Thyroid gland (tissue), 4 donors: ENCODE results near the gene IFTAP. TPM values are rescaled to one million over a fixed set of nuclear protein-coding genes. Genes with fewer than 3 reads are reported as not detected.

ENCODE experiments used
- DNase-seq, 2 donors: peaks; one replicate each; pipeline ENCODE4 v3.0.0-alpha.2; 2019
- H3K27ac ChIP-seq, 3 donors: fragments of 200-600 bp; sonication (generic); 1 replicate in 2 of 3; 2 replicates in 1 of 3; pipeline ENCODE4 v1.5.1; 2016 to 2019; ENCODE audit warnings: mild to moderate bottlenecking in 1 of 3, moderate library complexity in 1 of 3
- H3K27me3 ChIP-seq: fragments of 200-600 bp; sonication (generic); one replicate; pipeline ENCODE4 v1.5.1; 2019
- H3K36me3 ChIP-seq, 2 donors: fragments of 200-600 bp; sonication (generic); one replicate each; pipeline ENCODE4 v1.5.1; 2016 to 2019
- H3K4me1 ChIP-seq, 2 donors: fragments of 200-600 bp; sonication (generic); one replicate each; pipeline ENCODE4 v1.5.1; 2017 to 2019
- H3K4me3 ChIP-seq, 3 donors: fragments of 200-600 bp; sonication (generic); replicated peaks in 1 of 3; 1 replicate in 2 of 3; 2 replicates in 1 of 3; pipeline ENCODE4 v1.5.1; 2016; ENCODE audit warnings: mild to moderate bottlenecking in 1 of 3
- H3K9me3 ChIP-seq: fragments of 200-600 bp; sonication (generic); one replicate; pipeline ENCODE4 v1.5.1; 2017
- POLR2A ChIP-seq, 2 donors: fragments of 450-650 bp; IDR thresholded peaks; one replicate each; pipeline ENCODE4 v1.6.1; 2017; ENCODE audit warnings: antibody characterized with exemption in 2 of 2, mild to moderate bottlenecking in 2 of 2, moderate library complexity in 1 of 2
- WGBS, 2 donors: methylation state at CpG; one replicate each; pipeline ENCODE4 v1.1.5; 2017; 5-methylcytosine and 5-hydroxymethylcytosine counted together
- intact Hi-C: fragments of 100-400 bp; cut with DNase I; formaldehyde crosslinking; loops from one replicate; pipeline ENCODE4 v1.15.1; 2023
- total RNA-seq, 4 donors: library from RNA; depleted of rRNA; stranded (reverse); fragments of >200 nt; gene quantifications; one replicate each; pipeline ENCODE4 v1.2.3, GENCODE V29; 2016
- TF ChIP-seq, protein P1 (sequence below), 6 experiments: fragments of 200-600 bp in 3 of 6; fragments of 450-650 bp in 3 of 6; sonication (generic) in 3 of 6; IDR thresholded peaks; one replicate each; pipeline ENCODE4 v1.5.1; 2016 to 2019; ENCODE audit warnings: antibody characterized with exemption in 6 of 6, mild to moderate bottlenecking in 2 of 6, inconsistent platforms in 1 of 6, moderate library complexity in 1 of 6

The IFTAP gene
- total RNA-seq, 4 donors from 2014 or later: 48.1 to 139 (median 99.0) TPM

DNA sequence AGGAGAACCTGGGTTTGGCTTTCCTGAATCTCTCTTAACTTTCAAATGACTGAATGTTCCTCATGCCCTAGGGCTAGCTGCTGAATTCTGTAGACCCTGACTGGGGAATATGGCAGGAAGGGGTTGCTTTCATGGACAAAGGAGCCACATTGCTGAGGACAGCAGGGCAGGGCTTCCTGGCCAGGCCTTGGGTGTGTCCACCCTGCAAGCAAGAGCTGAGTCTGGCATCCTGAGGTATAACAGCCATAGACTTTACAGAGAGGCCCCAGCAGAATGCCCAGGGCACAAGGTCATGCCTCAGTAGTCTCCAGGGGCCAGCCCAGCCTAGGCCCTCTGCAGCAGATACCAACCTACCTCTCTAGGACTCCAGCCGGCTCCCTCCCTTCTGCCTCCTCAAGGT is 105.9 kb downstream of the IFTAP start:
- intact Hi-C loops: no loop called here
- no peaks in the 10 kb centered on the region for H3K27me3 ChIP-seq
- no peaks in the 10 kb centered on the region for H3K4me1 ChIP-seq
- H3K4me3 ChIP-seq: no peak overlapping the region
- no peak overlapping the region for H3K27ac ChIP-seq
- H3K36me3 ChIP-seq: no peaks in the 10 kb centered on the region
- no peaks in the 10 kb centered on the region for H3K9me3 ChIP-seq
- no peak for DNase-seq
- TF ChIP-seq POLR2A (IDR thresholded peaks at IDR 0.05): no peak
- TF ChIP-seq, protein P1, sequence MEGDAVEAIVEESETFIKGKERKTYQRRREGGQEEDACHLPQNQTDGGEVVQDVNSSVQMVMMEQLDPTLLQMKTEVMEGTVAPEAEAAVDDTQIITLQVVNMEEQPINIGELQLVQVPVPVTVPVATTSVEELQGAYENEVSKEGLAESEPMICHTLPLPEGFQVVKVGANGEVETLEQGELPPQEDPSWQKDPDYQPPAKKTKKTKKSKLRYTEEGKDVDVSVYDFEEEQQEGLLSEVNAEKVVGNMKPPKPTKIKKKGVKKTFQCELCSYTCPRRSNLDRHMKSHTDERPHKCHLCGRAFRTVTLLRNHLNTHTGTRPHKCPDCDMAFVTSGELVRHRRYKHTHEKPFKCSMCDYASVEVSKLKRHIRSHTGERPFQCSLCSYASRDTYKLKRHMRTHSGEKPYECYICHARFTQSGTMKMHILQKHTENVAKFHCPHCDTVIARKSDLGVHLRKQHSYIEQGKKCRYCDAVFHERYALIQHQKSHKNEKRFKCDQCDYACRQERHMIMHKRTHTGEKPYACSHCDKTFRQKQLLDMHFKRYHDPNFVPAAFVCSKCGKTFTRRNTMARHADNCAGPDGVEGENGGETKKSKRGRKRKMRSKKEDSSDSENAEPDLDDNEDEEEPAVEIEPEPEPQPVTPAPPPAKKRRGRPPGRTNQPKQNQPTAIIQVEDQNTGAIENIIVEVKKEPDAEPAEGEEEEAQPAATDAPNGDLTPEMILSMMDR (IDR thresholded peaks at IDR 0.05): no peak
- 71% methylated on average over 1 of the region's 1 CpG; no CpG with 5 or more reads in 1 of the 2 donors for WGBS, 2 donors

GRCh38 chr11:36702330-36703054 is 108.2 kb downstream of the IFTAP start:
- no peaks in the 10 kb centered on the region for H3K27me3 ChIP-seq
- DNase-seq: peak; percentile 19 to 20
- no peak overlapping the region for H3K4me3 ChIP-seq
- TF ChIP-seq POLR2A (IDR thresholded peaks at IDR 0.05): no peak
- TF ChIP-seq, protein P1 (IDR thresholded peaks at IDR 0.05): peak; percentile 33 to 97 (median 86)
- WGBS, 2 donors: 46 to 47% methylated on average over 5 of the region's 5 CpGs
- H3K27ac ChIP-seq: no peak overlapping the region
- H3K9me3 ChIP-seq: no peaks in the 10 kb centered on the region
- intact Hi-C loops: no loop called here
- H3K4me1 ChIP-seq: no peaks in the 10 kb centered on the region
- no peaks in the 10 kb centered on the region for H3K36me3 ChIP-seq

DNA sequence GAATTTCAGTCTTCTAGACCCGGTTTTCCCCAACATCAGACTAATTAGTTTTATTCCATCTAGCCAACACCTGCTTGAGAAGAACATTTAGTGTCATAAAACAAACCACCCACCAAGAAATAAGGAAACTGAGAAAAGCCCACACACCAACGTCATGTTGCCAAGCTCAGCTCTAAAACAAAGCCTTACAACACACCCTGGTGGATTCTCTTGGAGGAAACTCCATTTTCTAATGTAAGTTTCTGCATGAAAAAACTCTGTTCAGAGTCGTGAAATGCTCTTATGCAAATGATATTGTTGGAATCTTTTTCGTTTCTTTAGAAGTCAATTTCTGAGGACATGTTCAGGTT is 108.7 kb downstream of the IFTAP start:
- H3K4me3 ChIP-seq: no peak overlapping the region
- intact Hi-C loops: no loop called here
- no peaks in the 10 kb centered on the region for H3K4me1 ChIP-seq
- no peak for TF ChIP-seq POLR2A (IDR thresholded peaks at IDR 0.05)
- TF ChIP-seq, protein P1 (IDR thresholded peaks at IDR 0.05): no peak
- WGBS, 2 donors: 60 to 63% methylated on average over 4 of the region's 4 CpGs
- DNase-seq: no peak
- no peaks in the 10 kb centered on the region for H3K9me3 ChIP-seq
- no peaks in the 10 kb centered on the region for H3K36me3 ChIP-seq
- no peak overlapping the region for H3K27ac ChIP-seq
- no peaks in the 10 kb centered on the region for H3K27me3 ChIP-seq

Other genes starting within 250 kb of the IFTAP start
- gene TRAF6, start 84.2 kb upstream of the IFTAP start, total RNA-seq: 10 to 100 TPM; 16.0 to 30.5 (median 20.9) TPM
- gene RAG1, start 26.5 kb upstream of the IFTAP start, total RNA-seq: 1 to 10 TPM; 1.5 to 4.8 (median 4.2) TPM
- gene RAG2, start 3.7 kb downstream of the IFTAP start, total RNA-seq: 10 to 100 TPM in 1 of 4 donors, 1 to 10 TPM in 1, under 1 TPM in 2; 0.20 to 25.7 (median 2.6) TPM